Measurements from ENCODE around the gene IVD.

Gene IVD

GRCh38 chr15:40438712-40439111 lies 33.1 kb downstream of the IVD start (continued):
- TF ChIP-seq TOX (CRISPR knock-in tag; IDR thresholded peaks at IDR 0.05; ENCODE audit: borderline replicate concordance) (no peak), TCF4 (CRISPR knock-in tag; IDR thresholded peaks at IDR 0.05; ENCODE audit: borderline replicate concordance) (no peak), ZNF565 (CRISPR knock-in tag; conservative IDR thresholded peaks at IDR 0.05; ENCODE audit: low read depth) (no peak), OSR1 (CRISPR knock-in tag; IDR thresholded peaks at IDR 0.05) (no peak), RARB (CRISPR knock-in tag; IDR thresholded peaks at IDR 0.05) (no peak), PATZ1 (CRISPR knock-in tag; IDR thresholded peaks at IDR 0.05; ENCODE audit: borderline replicate concordance) (no peak), CSDC2 (CRISPR knock-in tag; IDR thresholded peaks at IDR 0.05) (no peak), ZNF8 (CRISPR knock-in tag; IDR thresholded peaks at IDR 0.05) (no peak), ZC3H10 (CRISPR knock-in tag; IDR thresholded peaks at IDR 0.05) (no peak), ZFP3 (CRISPR knock-in tag; IDR thresholded peaks at IDR 0.05) (no peak), BACH2 (CRISPR knock-in tag; IDR thresholded peaks at IDR 0.05; ENCODE audit: borderline replicate concordance) (no peak)

DNA sequence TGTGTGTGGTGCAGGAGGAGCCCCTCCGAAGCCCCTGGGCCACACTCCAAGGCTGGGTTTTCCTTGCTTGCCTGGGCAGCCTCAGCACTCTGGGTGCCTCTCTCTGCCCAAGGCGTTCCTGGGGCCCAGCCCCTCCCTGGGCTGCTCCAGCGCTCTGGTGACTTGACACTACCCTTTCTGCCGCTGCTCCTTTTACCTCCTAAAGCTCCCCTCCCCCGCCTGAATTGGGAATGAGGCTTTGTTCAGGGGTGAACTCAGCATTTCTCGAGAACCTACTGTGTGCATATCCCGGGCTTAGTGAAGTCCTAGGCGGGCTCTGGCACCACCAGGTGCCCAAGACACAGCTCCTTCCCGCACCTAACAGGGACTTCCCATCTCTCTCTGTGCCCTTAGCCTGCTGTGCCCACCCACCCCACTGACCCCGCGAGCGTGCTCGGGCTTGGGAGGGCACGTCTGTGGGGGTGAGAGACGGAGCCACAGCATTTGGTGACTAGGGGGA lies 33.9 kb downstream of the IVD start:
- TF ChIP-seq CSDC2 (CRISPR knock-in tag; IDR thresholded peaks at IDR 0.05): no peak
- no peak for TF ChIP-seq ZNF8 (CRISPR knock-in tag; IDR thresholded peaks at IDR 0.05)
- no peak for TF ChIP-seq BACH2 (CRISPR knock-in tag; IDR thresholded peaks at IDR 0.05; ENCODE audit: borderline replicate concordance)
- TF ChIP-seq RARB (CRISPR knock-in tag; IDR thresholded peaks at IDR 0.05): no peak
- TF ChIP-seq ESRRG (CRISPR knock-in tag; IDR thresholded peaks at IDR 0.05): no peak
- TF ChIP-seq ZC3H10 (CRISPR knock-in tag; IDR thresholded peaks at IDR 0.05): no peak
- no peak for TF ChIP-seq ARNTL (CRISPR knock-in tag; IDR thresholded peaks at IDR 0.05; ENCODE audit: borderline replicate concordance, low read depth)
- TF ChIP-seq TCF4 (CRISPR knock-in tag; IDR thresholded peaks at IDR 0.05; ENCODE audit: borderline replicate concordance): no peak
- ATAC-seq: peak; percentile 4; the same call in 2 of the 3 replicates

DNA sequence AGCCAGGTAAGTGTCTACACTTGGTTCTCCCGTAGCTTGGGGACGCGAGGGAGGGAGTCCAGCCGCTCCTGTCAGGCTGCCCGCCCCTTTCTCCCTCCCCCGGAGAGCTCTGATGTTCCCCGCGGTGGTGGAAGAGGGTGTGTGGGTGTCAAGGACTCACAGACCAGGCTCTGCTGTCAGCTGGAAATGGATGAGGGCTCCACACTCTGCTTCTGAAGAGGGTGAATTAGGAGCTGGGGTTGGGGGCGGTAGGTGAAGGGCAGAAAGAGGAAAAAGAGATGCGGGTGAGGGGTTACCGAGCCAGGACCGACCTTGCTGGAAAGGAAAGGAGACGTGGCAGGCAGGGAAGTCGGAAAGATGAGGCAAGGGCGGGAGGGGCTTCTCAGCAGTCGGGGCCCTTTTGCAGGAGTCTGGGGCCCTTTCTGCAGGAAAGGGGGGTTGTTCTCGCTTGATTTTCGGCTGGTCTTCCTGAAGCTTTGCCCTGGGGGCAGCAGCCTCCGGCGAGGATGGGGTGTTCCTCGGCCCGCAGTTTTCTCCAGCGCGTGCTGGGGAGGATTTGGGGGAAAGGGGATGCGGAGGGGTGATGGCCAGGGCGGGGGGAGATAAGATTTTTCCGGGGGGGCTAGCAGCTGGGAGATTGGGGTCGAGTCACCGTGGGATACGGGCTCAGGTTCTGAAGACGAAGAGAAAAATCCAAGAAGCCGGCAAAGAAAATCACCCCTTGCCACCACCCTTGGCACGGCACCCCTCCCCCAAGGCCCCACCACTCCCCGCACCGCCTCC lies 34.6 kb downstream of the IVD start:
- TF ChIP-seq ZNF8 (CRISPR knock-in tag; IDR thresholded peaks at IDR 0.05) (no peak), PPARA (CRISPR knock-in tag; IDR thresholded peaks at IDR 0.05; ENCODE audit: borderline replicate concordance) (no peak), ZNF70 (CRISPR knock-in tag; IDR thresholded peaks at IDR 0.05) (no peak), BACH2 (CRISPR knock-in tag; IDR thresholded peaks at IDR 0.05; ENCODE audit: borderline replicate concordance) (no peak), ARNTL (CRISPR knock-in tag; IDR thresholded peaks at IDR 0.05; ENCODE audit: borderline replicate concordance, low read depth) (no peak), ESRRG (CRISPR knock-in tag; IDR thresholded peaks at IDR 0.05) (no peak), TCF4 (CRISPR knock-in tag; IDR thresholded peaks at IDR 0.05; ENCODE audit: borderline replicate concordance) (no peak), ZC3H10 (CRISPR knock-in tag; IDR thresholded peaks at IDR 0.05) (no peak), ZFP30 (CRISPR knock-in tag; IDR thresholded peaks at IDR 0.05) (no peak), ZNF565 (CRISPR knock-in tag; conservative IDR thresholded peaks at IDR 0.05; ENCODE audit: low read depth) (no peak), SNAI2 (CRISPR knock-in tag; IDR thresholded peaks at IDR 0.05) (no peak), CREB5 (CRISPR knock-in tag; IDR thresholded peaks at IDR 0.05; ENCODE audit: low read depth) (no peak)
- TF ChIP-seq, protein P1, sequence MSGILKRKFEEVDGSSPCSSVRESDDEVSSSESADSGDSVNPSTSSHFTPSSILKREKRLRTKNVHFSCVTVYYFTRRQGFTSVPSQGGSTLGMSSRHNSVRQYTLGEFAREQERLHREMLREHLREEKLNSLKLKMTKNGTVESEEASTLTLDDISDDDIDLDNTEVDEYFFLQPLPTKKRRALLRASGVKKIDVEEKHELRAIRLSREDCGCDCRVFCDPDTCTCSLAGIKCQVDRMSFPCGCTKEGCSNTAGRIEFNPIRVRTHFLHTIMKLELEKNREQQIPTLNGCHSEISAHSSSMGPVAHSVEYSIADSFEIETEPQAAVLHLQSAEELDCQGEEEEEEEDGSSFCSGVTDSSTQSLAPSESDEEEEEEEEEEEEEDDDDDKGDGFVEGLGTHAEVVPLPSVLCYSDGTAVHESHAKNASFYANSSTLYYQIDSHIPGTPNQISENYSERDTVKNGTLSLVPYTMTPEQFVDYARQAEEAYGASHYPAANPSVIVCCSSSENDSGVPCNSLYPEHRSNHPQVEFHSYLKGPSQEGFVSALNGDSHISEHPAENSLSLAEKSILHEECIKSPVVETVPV (CRISPR knock-in tag; IDR thresholded peaks at IDR 0.05): no peak
- TF ChIP-seq, protein P2, sequence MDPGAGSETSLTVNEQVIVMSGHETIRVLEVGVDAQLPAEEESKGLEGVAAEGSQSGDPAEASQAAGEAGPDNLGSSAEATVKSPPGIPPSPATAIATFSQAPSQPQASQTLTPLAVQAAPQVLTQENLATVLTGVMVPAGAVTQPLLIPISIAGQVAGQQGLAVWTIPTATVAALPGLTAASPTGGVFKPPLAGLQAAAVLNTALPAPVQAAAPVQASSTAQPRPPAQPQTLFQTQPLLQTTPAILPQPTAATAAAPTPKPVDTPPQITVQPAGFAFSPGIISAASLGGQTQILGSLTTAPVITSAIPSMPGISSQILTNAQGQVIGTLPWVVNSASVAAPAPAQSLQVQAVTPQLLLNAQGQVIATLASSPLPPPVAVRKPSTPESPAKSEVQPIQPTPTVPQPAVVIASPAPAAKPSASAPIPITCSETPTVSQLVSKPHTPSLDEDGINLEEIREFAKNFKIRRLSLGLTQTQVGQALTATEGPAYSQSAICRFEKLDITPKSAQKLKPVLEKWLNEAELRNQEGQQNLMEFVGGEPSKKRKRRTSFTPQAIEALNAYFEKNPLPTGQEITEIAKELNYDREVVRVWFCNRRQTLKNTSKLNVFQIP (CRISPR knock-in tag; IDR thresholded peaks at IDR 0.05; ENCODE audit: borderline replicate concordance, low read depth): no peak

More for the DNA sequence above, 34.6 kb downstream of the IVD start:
- ATAC-seq: peak; percentile 44
